BLaER1 (cell line): ENCODE results near the gene CMIP.

Source experiments
- H3K27ac ChIP-seq: shearing (Covaris generic); formaldehyde crosslinking; 2 replicates; pipeline ENCODE4 v1.8.1; 2022
- H3K27me3 ChIP-seq: shearing (Covaris generic); formaldehyde crosslinking; 2 replicates; pipeline ENCODE4 v1.8.1; 2022
- H3K36me3 ChIP-seq: shearing (Covaris generic); formaldehyde crosslinking; 2 replicates; pipeline ENCODE4 v1.8.1; 2022
- H3K4me1 ChIP-seq: shearing (Covaris generic); formaldehyde crosslinking; 2 replicates; pipeline ENCODE4 v1.8.1; 2022
- H3K4me2 ChIP-seq: shearing (Covaris generic); formaldehyde crosslinking; 2 replicates; pipeline ENCODE4 v1.8.1; 2022
- H3K4me3 ChIP-seq: shearing (Covaris generic); formaldehyde crosslinking; 2 replicates; pipeline ENCODE4 v1.8.1; 2022
- H3K9ac ChIP-seq: shearing (Covaris generic); formaldehyde crosslinking; 2 replicates; pipeline ENCODE4 v1.8.1; 2022
- H3K9me3 ChIP-seq: shearing (Covaris generic); formaldehyde crosslinking; 2 replicates; pipeline ENCODE4 v1.8.1; 2022
- H4K20me1 ChIP-seq: shearing (Covaris generic); formaldehyde crosslinking; 2 replicates; pipeline ENCODE4 v1.8.1; 2022
- Cebpa-rat ChIP-seq: shearing (Covaris generic); IDR thresholded peaks from 2 replicates; pipeline ENCODE4 v1.8.1; 2022

The CMIP gene

DNA sequence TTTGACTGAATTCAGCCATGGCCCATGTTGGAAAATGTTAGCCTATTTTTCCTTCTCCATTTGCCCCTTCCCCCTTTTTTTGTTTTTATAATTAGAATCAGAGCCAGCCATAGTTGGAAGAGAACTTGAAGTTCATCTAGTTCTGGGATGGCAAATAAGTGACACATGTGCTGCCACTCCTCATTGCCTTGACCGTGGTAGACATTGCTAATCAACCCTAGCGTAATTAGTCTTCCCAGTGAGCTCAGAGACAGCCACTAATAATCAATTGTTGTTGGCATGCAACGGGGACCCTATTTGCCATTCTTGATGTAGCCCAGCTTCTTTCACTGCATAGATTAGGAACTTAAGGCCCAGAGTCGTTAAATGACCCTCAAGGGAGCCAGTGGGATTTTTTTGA lies 16.6 kb downstream of the CMIP start:
- Histone ChIP-seq H3K9me3 (no peaks in the 10 kb centered on the region), H3K4me2 (peak overlapping the region; percentile 38), H3K27ac (no peak overlapping the region), H3K4me3 (no peak overlapping the region), H3K27me3 (no peaks in the 10 kb centered on the region), H3K4me1 (peaks cover 93% of the 10 kb centered on the region), H3K9ac (no peak overlapping the region), H3K36me3 (peaks cover 74% of the 10 kb centered on the region), H4K20me1 (peaks cover 100% of the 10 kb centered on the region)
- no peak for TF ChIP-seq Cebpa-rat

DNA sequence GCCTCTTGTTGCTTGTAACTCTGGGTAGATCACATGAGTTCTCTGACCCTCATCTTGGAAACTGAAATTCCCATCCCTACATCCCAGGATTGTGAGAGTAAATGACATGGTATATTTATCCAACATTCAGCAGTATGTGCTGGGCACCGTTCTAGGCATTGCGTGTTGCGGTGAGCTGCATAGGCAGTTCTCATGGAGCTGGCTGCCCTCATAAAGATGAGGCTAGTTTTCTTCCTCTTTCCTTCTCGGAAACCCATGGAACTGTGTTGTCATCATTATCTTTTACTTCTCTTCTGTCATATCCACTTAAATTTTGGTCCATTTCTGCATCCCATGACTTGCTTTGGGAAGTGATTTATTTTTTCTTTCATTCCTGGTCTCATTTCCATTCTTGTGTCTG lies 17.2 kb downstream of the CMIP start:
- no peak for TF ChIP-seq Cebpa-rat
- H3K9ac ChIP-seq = no peak overlapping the region
- peaks cover 69% of the 10 kb centered on the region for H3K36me3 ChIP-seq
- H3K4me1 ChIP-seq = peaks cover 93% of the 10 kb centered on the region
- no peaks in the 10 kb centered on the region for H3K9me3 ChIP-seq
- no peak overlapping the region for H3K4me3 ChIP-seq
- peak overlapping the region; percentile 38; the same call in 1 of the 2 replicates for H3K4me2 ChIP-seq
- H3K27me3 ChIP-seq = no peaks in the 10 kb centered on the region
- no peak overlapping the region for H3K27ac ChIP-seq
- H4K20me1 ChIP-seq = peaks cover 100% of the 10 kb centered on the region

DNA sequence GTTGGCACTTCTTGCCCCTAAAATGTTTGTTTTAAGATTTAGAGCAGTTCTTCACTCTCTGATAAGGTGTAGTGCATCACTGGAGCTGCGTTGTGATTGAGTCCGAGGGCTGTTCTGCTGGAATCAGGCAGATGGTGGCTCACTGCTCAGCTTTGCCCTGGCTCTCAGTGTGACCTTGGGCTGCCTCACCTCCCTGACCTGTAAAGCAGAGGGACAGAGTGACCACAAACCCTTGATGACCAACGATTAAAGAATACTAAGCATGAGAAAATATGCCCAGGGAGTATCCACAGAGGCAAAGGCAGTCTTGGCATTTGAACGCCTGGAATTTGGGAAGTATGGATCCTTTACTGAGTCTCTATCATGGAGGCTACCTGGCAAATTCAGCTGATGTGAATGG lies 18.1 kb downstream of the CMIP start:
- H3K27me3 ChIP-seq = no peaks in the 10 kb centered on the region
- no peak overlapping the region for H3K27ac ChIP-seq
- H3K36me3 ChIP-seq = peaks cover 60% of the 10 kb centered on the region
- H4K20me1 ChIP-seq = peaks cover 100% of the 10 kb centered on the region
- H3K4me2 ChIP-seq = no peak overlapping the region
- H3K9ac ChIP-seq = no peak overlapping the region
- H3K4me1 ChIP-seq = peaks cover 93% of the 10 kb centered on the region
- no peaks in the 10 kb centered on the region for H3K9me3 ChIP-seq
- H3K4me3 ChIP-seq = no peak overlapping the region
- TF ChIP-seq Cebpa-rat = no peak

DNA sequence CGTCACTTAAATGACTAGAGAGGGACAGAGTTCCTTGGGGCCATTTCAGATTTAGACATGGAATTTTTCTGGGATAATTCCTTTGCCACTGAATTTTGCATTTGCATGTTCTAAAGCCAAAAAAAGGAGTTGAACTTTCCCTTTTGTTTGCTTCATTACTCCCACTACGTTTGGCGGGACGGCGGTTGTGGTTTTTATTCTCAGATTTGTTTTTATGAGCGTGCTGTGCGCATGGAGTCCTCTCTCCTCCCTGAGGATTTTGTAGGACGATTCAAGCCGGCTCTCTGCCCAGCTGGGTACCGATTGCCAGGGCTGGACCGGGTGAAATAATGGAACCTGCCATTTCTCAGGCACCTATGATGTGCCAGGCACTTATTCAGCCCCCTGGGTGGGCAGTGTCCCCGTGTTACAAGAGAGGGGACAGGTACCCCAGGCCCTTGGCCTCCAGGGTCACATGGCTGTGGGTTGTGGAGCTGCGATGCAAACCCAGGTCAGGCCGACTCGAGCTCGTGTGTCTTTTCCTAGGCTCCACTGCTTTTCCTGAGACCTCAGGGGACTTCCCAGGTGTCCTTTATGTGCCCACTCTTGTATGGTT lies 18.8 kb downstream of the CMIP start:
- no peak for TF ChIP-seq Cebpa-rat
- Histone ChIP-seq H3K4me1 (peaks cover 93% of the 10 kb centered on the region), H3K9ac (no peak overlapping the region), H3K27ac (no peak overlapping the region), H3K4me3 (no peak overlapping the region), H3K36me3 (peaks cover 52% of the 10 kb centered on the region), H4K20me1 (peaks cover 100% of the 10 kb centered on the region), H3K4me2 (peak overlapping the region; percentile 33), H3K9me3 (no peaks in the 10 kb centered on the region), H3K27me3 (no peaks in the 10 kb centered on the region)

DNA sequence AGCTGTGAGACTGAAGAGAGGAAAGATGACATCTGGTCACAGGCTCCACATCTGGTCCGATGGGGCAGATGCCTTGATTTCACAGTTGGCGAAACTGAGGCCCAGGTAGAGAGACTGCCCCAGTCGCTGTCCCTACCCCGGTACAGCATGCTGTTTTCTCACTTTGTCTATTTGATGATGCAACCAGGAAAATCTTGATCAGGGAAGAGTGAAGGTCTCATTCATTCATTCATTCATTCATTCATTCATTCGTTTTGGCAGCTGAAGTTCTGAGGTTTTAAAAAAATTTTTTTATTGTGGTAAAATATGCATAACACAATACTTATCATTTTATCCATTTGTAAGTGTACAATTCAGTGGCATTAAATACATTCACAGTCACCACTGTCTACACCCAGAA lies 19.7 kb downstream of the CMIP start:
- Histone ChIP-seq H3K9me3 (no peaks in the 10 kb centered on the region), H4K20me1 (peaks cover 100% of the 10 kb centered on the region), H3K4me2 (peak overlapping the region; percentile 33), H3K4me3 (no peak overlapping the region), H3K36me3 (peaks cover 44% of the 10 kb centered on the region), H3K4me1 (peaks cover 100% of the 10 kb centered on the region), H3K27me3 (no peaks in the 10 kb centered on the region), H3K27ac (no peak overlapping the region), H3K9ac (no peak overlapping the region)
- no peak for TF ChIP-seq Cebpa-rat

DNA sequence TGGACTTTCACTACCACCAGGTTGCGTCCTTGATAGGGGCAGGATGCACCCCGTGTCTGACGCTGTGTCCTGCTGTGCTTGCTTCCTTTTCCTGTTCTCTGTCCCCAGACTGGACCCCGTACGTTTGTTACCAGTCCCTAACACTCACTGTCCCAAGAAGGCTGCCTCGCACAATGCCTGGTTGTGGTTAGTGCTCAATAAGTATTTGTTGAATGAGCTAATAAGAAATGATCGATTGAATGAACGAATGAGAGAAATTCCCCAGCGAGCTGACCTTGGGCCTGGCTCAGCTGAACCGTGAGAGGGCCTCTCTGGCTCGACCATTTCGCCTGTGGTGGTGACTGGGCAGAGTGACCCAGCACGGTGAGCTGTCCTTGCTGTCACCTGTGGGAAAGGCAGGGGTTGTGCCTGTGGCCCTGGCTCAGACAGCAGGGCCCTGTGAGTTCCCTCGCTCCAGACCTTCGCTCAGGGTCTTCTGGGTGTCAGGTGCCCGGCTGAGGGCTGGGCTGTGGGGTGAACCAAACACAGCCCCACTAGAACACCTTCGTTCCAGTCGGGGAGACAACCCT lies 20.9 kb downstream of the CMIP start:
- no peaks in the 10 kb centered on the region for H3K27me3 ChIP-seq
- no peak overlapping the region for H3K4me2 ChIP-seq
- TF ChIP-seq Cebpa-rat = no peak
- H3K27ac ChIP-seq = no peak overlapping the region
- no peak overlapping the region for H3K4me3 ChIP-seq
- peaks cover 100% of the 10 kb centered on the region for H4K20me1 ChIP-seq
- H3K9me3 ChIP-seq = no peaks in the 10 kb centered on the region
- peaks cover 100% of the 10 kb centered on the region for H3K4me1 ChIP-seq
- no peak overlapping the region for H3K9ac ChIP-seq
- H3K36me3 ChIP-seq = peaks cover 32% of the 10 kb centered on the region

DNA sequence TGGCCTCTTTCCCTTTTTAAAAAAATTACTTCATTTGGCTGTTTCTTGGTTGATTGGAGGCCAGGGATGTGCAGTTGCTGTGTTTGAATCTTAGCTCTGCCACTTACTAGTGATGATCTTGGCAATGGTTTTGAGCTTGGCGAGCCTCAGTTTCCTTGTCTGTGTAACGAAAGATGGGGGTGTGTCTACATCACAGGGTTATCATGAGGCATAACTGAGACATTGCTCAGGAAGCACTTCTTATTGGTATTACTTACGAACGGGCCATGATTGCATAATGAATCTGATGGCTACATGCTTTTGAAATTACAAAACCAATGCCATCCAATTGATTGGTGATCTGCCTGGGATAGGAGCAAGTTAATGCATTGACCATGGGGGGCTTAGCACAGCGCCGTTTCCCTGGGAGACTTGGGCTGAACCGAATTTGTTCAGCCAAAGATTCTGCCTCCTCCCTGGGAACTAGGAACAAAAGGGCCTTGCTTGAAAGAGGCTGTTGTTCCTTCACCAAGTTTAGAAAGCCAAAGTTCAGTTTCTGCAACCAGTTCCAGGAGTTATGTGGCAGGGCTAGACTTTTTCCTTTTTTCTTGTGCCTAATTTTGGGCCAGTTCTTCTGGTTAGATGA lies 21.9 kb downstream of the CMIP start:
- Histone ChIP-seq H3K4me3 (no peak overlapping the region), H3K4me1 (peaks cover 100% of the 10 kb centered on the region), H4K20me1 (peaks cover 100% of the 10 kb centered on the region), H3K9me3 (no peaks in the 10 kb centered on the region), H3K27me3 (no peaks in the 10 kb centered on the region), H3K9ac (0 out of 2 replicates have a peak overlapping the region, but pooled peaks have one; percentile 2), H3K36me3 (peaks cover 34% of the 10 kb centered on the region), H3K27ac (peak overlapping the region; percentile 85), H3K4me2 (peak overlapping the region; percentile 90)
- no peak for TF ChIP-seq Cebpa-rat

DNA sequence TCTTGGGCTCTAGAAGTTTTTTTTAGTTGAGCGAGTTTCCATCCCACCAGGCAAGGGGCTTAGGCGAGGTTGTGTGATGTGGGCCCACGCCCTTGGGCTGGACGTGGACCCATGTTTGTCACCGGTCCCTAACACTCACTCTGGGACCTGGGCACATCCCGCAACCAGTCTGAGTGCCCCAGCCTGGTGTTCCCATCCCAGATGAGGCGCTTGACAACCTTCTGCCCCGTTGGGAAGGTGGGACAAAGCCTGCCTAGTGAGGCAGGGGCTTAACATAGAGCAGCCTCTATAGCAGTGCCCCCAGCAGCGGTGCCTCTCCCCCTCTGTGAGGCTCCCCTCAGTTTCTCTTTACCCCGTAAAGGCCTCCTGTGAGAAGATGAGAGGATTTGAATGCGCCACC lies 22.5 kb downstream of the CMIP start:
- Histone ChIP-seq H3K27me3 (no peaks in the 10 kb centered on the region), H3K9me3 (no peaks in the 10 kb centered on the region), H3K4me2 (peak overlapping the region; percentile 90), H3K27ac (peak overlapping the region; percentile 85), H3K36me3 (peaks cover 40% of the 10 kb centered on the region), H4K20me1 (peaks cover 100% of the 10 kb centered on the region), H3K9ac (0 out of 2 replicates have a peak overlapping the region, but pooled peaks have one; percentile 2), H3K4me1 (peaks cover 100% of the 10 kb centered on the region), H3K4me3 (no peak overlapping the region)
- no peak for TF ChIP-seq Cebpa-rat

DNA sequence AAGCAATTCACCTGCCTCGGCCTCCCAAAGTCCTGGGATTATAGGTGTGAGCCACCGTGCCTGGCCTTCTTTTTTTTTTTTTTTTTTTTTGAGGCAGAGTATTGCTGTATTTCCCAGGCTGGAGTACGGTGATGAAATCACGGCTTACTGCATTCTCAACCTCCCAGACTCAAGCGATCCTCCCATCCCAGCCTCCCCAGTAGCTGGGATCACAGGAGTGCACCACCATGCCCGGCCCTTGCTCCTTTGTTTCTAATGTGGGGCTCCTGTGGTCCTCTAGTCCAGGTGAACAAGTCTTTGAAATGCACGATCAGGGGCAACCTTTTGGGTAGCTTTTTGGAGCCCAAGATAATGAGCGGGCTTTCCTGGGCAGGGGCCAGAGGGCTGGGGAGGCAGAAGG lies 23.2 kb downstream of the CMIP start:
- H3K27ac ChIP-seq = peak overlapping the region; percentile 85
- no peaks in the 10 kb centered on the region for H3K9me3 ChIP-seq
- H4K20me1 ChIP-seq = peaks cover 100% of the 10 kb centered on the region
- H3K9ac ChIP-seq = 0 out of 2 replicates have a peak overlapping the region, but pooled peaks have one; percentile 73
- TF ChIP-seq Cebpa-rat = no peak
- peak overlapping the region; percentile 90 for H3K4me2 ChIP-seq
- H3K4me3 ChIP-seq = no peak overlapping the region
- no peaks in the 10 kb centered on the region for H3K27me3 ChIP-seq
- H3K36me3 ChIP-seq = peaks cover 44% of the 10 kb centered on the region
- peaks cover 100% of the 10 kb centered on the region for H3K4me1 ChIP-seq

DNA sequence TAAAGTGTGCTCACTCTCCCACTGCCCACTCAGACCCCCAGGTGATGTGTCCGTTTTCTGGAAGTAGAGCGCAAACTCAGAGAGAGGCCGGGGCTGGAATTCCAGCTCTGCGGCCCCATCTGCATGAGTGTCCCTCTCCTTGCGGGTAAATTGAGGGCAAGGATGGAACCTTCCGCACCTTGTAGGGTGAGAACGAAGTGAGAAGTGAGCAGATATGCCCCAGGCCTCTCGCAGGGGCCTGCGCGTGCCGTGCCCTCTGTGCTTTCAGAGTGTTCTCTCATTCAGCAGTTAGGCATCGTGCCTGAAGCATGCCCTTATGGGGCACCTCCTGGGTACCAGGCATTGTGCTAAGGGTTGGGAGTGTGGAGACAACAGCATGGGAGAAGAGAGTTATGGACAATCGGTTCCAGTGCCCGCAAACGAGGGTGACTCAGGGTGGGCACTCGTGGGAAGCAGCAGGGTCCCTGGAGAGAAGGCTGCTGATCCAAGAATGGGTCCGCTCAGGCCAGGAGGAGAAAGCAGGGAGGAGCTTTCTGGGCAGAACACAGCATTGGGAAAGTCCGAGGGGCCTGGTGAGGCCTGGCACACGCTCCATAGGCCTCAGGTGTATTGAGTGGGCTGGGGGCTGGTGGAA lies 23.8 kb downstream of the CMIP start:
- Histone ChIP-seq H3K36me3 (peaks cover 42% of the 10 kb centered on the region), H3K9me3 (no peaks in the 10 kb centered on the region), H3K4me2 (peak overlapping the region; percentile 90), H3K4me3 (no peak overlapping the region; the same call in 1 of the 2 replicates), H4K20me1 (peaks cover 100% of the 10 kb centered on the region), H3K4me1 (peaks cover 100% of the 10 kb centered on the region), H3K9ac (peak overlapping the region; percentile 73), H3K27me3 (no peaks in the 10 kb centered on the region), H3K27ac (peak overlapping the region; percentile 85)
- TF ChIP-seq Cebpa-rat = no peak
